KMS-11 (cell line): ENCODE results near the gene TRIM50.
"Not testable (repeated sequence)": the region's sequence is repeated elsewhere in the genome, so short reads cannot be mapped to it uniquely, and the experiment has no call there.

Source experiments
- H2AFZ ChIP-seq: fragments of 200-600 bp; sonication (generic); 2 replicates; pipeline ENCODE4 v1.6.1; 2016; ENCODE audit warnings: antibody characterized with exemption, mixed run types, low read depth
- H3K27ac ChIP-seq: fragments of 200-600 bp; sonication (generic); 2 replicates; pipeline ENCODE4 v1.6.1; 2016; ENCODE audit warnings: mild to moderate bottlenecking, mixed run types
- H3K27me3 ChIP-seq: fragments of 200-600 bp; sonication (generic); 2 replicates; pipeline ENCODE4 v1.6.1; 2017; ENCODE audit warnings: mild to moderate bottlenecking, low read depth, mixed run types, moderate library complexity; ENCODE audit not compliant: insufficient read depth
- H3K36me3 ChIP-seq: fragments of 200-600 bp; sonication (generic); 2 replicates; pipeline ENCODE4 v1.6.1; 2017; ENCODE audit warnings: mild to moderate bottlenecking, mixed run types; ENCODE audit not compliant: insufficient read depth
- H3K4me1 ChIP-seq: fragments of 200-600 bp; sonication (generic); 2 replicates; pipeline ENCODE4 v1.6.1; 2016; ENCODE audit warnings: mild to moderate bottlenecking, low read depth, mixed run types; ENCODE audit not compliant: poor library complexity, severe bottlenecking
- H3K4me2 ChIP-seq: fragments of 200-600 bp; sonication (generic); 2 replicates; pipeline ENCODE4 v1.7.0; 2016; ENCODE audit warnings: mild to moderate bottlenecking, mixed run types
- H3K4me3 ChIP-seq: fragments of 200-600 bp; sonication (generic); IDR thresholded peaks from 2 replicates; pipeline ENCODE4 v1.6.1; 2017; ENCODE audit warnings: low read depth, low read length, mixed read lengths; ENCODE audit not compliant: insufficient read depth
- H3K79me2 ChIP-seq: fragments of 200-600 bp; sonication (generic); 2 replicates; pipeline ENCODE4 v1.6.1; 2016; ENCODE audit warnings: low read depth, mixed run types; ENCODE audit not compliant: insufficient read depth
- H3K9ac ChIP-seq: fragments of 200-600 bp; sonication (generic); 2 replicates; pipeline ENCODE4 v1.6.1; 2016; ENCODE audit warnings: mild to moderate bottlenecking, mixed run types
- H4K20me1 ChIP-seq: fragments of 200-600 bp; sonication (generic); 2 replicates; pipeline ENCODE4 v1.6.1; 2016; ENCODE audit warnings: mild to moderate bottlenecking, mixed run types; ENCODE audit not compliant: insufficient read depth
- TF ChIP-seq, protein P1 (sequence below): fragments of 200-600 bp; sonication (generic); conservative IDR thresholded peaks from 2 replicates; pipeline ENCODE4 v1.6.1; 2017; ENCODE audit warnings: low read depth, mild to moderate bottlenecking, antibody characterized with exemption, low read length, moderate library complexity, mixed read lengths

The TRIM50 gene

DNA sequence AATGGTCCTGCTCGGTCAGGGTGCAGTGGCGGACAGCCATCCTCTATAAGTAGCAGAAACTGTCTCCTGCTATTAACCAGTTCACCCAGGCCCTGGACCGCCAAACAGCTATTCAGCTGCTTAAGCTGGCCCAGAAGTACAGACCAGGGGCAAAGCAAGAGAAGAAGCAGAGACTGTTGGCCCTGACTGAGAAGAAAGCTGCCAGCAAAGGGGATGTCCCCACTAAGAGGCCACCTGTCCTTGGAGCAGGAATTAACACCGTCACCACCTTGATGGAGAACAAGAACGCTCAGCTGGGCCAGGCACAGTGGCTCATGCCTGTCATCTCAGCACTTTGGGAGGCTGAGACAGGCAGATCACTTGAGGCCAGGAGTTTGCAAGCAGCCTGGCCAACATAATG, 13.6 kb downstream of the TRIM50 start:
- no peak overlapping the region for H2AFZ ChIP-seq
- peaks cover 2% of the 10 kb centered on the region for H3K4me1 ChIP-seq
- TF ChIP-seq, protein P1, sequence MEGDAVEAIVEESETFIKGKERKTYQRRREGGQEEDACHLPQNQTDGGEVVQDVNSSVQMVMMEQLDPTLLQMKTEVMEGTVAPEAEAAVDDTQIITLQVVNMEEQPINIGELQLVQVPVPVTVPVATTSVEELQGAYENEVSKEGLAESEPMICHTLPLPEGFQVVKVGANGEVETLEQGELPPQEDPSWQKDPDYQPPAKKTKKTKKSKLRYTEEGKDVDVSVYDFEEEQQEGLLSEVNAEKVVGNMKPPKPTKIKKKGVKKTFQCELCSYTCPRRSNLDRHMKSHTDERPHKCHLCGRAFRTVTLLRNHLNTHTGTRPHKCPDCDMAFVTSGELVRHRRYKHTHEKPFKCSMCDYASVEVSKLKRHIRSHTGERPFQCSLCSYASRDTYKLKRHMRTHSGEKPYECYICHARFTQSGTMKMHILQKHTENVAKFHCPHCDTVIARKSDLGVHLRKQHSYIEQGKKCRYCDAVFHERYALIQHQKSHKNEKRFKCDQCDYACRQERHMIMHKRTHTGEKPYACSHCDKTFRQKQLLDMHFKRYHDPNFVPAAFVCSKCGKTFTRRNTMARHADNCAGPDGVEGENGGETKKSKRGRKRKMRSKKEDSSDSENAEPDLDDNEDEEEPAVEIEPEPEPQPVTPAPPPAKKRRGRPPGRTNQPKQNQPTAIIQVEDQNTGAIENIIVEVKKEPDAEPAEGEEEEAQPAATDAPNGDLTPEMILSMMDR: no peak
- H3K79me2 ChIP-seq: no peaks in the 10 kb centered on the region
- no peak overlapping the region for H3K4me3 ChIP-seq
- no peaks in the 10 kb centered on the region for H3K27me3 ChIP-seq
- no peaks in the 10 kb centered on the region for H3K36me3 ChIP-seq
- H3K9ac ChIP-seq: no peak overlapping the region
- H3K27ac ChIP-seq: no peak overlapping the region
- no peaks in the 10 kb centered on the region for H4K20me1 ChIP-seq
- no peak overlapping the region for H3K4me2 ChIP-seq

DNA sequence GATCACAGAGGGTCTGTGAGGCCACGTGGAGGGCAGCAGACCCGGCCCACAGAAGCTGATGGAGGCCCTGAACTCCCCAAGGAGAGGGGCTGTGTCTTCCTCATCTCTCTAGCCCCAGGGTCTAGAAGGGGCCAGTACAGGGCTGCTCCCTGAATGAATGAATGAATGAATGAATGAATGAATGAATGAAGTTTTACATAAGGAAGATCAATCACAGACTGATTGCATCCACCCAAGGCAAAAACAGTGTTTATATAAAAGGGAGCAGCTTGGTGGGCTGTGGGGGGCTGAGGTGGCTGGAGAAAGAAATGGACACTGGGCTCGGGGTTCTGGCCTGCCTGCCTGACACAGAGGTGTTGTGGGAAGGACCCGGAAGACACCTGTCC, 14.4 kb downstream of the TRIM50 start:
- Histone ChIP-seq H3K4me3 (no peak overlapping the region), H3K9ac (no peak overlapping the region), H4K20me1 (no peaks in the 10 kb centered on the region), H3K4me2 (no peak overlapping the region), H3K36me3 (no peaks in the 10 kb centered on the region), H3K79me2 (no peaks in the 10 kb centered on the region), H2AFZ (no peak overlapping the region), H3K27ac (no peak overlapping the region), H3K4me1 (peaks cover 5% of the 10 kb centered on the region), H3K27me3 (no peaks in the 10 kb centered on the region)
- TF ChIP-seq, protein P1: no peak

DNA sequence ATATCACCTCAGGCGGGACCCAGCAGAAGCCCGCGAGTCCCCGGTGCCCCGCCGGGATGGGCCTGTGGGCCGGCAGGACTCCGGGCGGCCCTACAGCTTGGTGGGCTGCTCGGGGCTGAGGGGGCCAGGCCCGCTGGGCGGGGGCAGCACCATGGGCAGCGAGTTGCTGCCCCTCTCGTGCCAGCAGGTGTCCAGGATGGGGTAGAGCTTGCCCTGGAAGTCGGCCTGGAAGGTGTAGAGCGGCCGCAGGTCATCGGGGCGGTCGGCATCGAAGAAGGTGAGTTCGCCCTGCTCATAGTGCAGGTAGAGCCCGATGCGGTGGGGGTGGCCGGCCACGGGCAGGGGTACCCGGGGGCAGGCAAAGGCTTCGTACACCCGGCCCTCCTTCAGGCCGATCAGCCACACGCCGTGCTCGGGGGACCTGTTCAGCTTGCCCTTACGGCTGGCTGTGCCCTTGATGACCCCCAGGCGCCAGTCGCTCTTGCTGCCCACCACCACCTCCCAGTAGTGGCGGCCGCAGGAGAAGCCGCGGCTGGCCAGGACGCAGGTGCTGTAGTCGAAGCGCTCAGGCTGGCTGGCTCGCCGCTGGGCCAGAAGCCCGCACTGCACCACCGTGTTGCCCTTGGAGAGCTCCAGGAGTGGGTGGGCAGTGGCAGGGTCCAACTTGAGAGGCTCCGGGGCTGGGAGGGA, 14.9 kb downstream of the TRIM50 start:
- Histone ChIP-seq H4K20me1 (no peaks in the 10 kb centered on the region), H3K9ac (no peak overlapping the region), H3K27ac (no peak overlapping the region), H3K36me3 (no peaks in the 10 kb centered on the region), H3K4me1 (peaks cover 8% of the 10 kb centered on the region), H3K4me3 (no peak overlapping the region), H2AFZ (no peak overlapping the region), H3K4me2 (no peak overlapping the region), H3K79me2 (no peaks in the 10 kb centered on the region), H3K27me3 (no peaks in the 10 kb centered on the region)
- TF ChIP-seq, protein P1: no peak

DNA sequence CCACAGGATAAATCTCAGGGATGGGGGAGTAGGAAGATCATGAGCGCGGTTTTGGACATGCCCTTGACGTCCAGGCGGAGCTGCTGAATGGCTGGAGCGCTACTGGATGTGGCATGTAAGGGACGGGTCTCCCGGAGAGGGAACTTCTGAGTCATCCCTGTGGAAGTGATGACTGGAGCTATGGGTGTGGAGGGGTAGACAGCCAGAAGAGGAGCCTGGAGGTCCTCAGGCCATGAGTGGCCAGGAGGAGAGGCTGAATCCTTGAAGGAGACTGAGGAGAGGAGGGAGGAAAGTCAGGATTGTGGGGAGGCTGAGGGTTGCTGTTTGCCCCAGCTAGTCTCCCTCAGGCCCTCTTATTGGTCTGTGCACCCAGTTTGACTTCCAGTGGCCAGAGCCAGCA, 16.5 kb downstream of the TRIM50 start:
- H3K27ac ChIP-seq, H3K4me1 ChIP-seq, H4K20me1 ChIP-seq, H3K79me2 ChIP-seq, H3K36me3 ChIP-seq, H3K4me2 ChIP-seq, H3K27me3 ChIP-seq, H2AFZ ChIP-seq, H3K9ac ChIP-seq, H3K4me3 ChIP-seq: not testable (repeated sequence)

DNA sequence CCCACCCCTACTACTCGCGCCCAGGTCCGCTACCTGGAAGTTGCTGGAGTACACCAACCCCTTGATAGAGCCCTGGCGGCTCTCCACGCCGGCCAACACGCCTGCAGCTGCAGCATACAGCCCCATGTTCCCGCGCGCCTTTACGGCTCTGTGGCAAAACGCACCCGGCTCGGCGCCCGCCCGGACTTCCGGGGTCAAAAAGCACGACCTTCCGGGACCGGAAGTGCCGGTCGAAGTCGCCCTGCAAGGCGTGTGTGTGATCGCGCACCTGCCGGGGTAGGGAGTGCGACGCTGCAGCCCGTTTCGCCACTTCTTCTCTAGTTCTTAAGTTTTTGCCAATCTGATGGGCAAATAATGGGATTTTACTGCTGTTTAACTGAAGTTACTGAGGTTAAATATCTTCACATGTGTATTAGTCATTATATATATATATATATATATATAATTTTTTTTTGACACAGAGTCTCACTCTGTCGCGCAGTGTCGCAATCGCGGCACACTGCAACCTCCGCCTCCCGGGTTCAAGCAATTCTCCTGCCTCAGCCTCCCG, 19.1 kb downstream of the TRIM50 start, which contains the start of gene NSUN5:
Gene NSUN5, minus strand, starts transcription at position 162 of the 550 bp plus-strand sequence. Its CDS starts 36 bp downstream, at position 126.
- Histone ChIP-seq H4K20me1 (no peaks in the 10 kb centered on the region), H2AFZ (peak within 1 kb of the TSS; percentile 48; the same call in 1 of the 2 replicates), H3K9ac (peak within 1 kb of the TSS; percentile 10; the same call in 1 of the 2 replicates), H3K27me3 (no peaks in the 10 kb centered on the region; the same call in 1 of the 2 replicates), H3K4me2 (peak within 1 kb of the TSS; percentile 66), H3K79me2 (no peaks in the 10 kb centered on the region), H3K36me3 (peaks cover 3% of the 10 kb centered on the region; the same call in 1 of the 2 replicates), H3K4me3 (no peak within 1 kb of the TSS), H3K27ac (no peak within 1 kb of the TSS), H3K4me1 (peaks cover 8% of the 10 kb centered on the region)
- TF ChIP-seq, protein P1: no peak
